IMR-90 (cell line): Measurements from ENCODE around the gene GNL2. TPM values are rescaled to one million over a fixed set of nuclear protein-coding genes. Genes with fewer than 3 reads are reported as not detected.

Source experiments
- ATAC-seq: fragments of 200-7000 bp; cut with Tn5 transposase; 2 replicates; pipeline ENCODE4 v1.9.1; 2020; ENCODE audit warnings: low read depth, mild to moderate bottlenecking, moderate library complexity
- BruUV-seq: library from RNA; stranded (reverse); fragments of 400-500 nt; replicated peaks from 2 replicates; lab custom pipeline; 2021; lab: Mats Ljungman, UMichigan
- CTCF ChIA-PET: fragments of 300-600 bp; formaldehyde crosslinking; extraction: SDS; loops from one replicate; lab custom pipeline; 2021; ENCODE audit warnings: antibody characterized with exemption; lab: Yijun Ruan, JAX
- POLR2A ChIA-PET: fragments of 300-600 bp; sonication (Branson Sonifier 250); formaldehyde crosslinking; loops from one replicate; lab custom pipeline; 2022; ENCODE audit warnings: antibody characterized with exemption; ENCODE audit not compliant: unreplicated experiment; lab: Charles Lee
- DNase-seq: peaks from one replicate; pipeline ENCODE4 v3.0.0; 2013
- H2AFZ ChIP-seq: replicated peaks from 2 replicates; pipeline ENCODE3; 2013; ENCODE audit warnings: low read length, mild to moderate bottlenecking; ENCODE audit not compliant: poor library complexity
- H2AK5ac ChIP-seq: 2 replicates; pipeline ENCODE4 v1.6.1; 2013; ENCODE audit warnings: low read depth, low read length, inconsistent platforms
- H2AK9ac ChIP-seq: replicated peaks from 2 replicates; pipeline ENCODE3; 2013; ENCODE audit warnings: mild to moderate bottlenecking, low read depth, low read length, moderate library complexity; ENCODE audit not compliant: poor library complexity
- H2BK120ac ChIP-seq: 2 replicates; pipeline ENCODE4 v1.6.1; 2013; ENCODE audit warnings: low read depth, low read length, inconsistent platforms
- H2BK15ac ChIP-seq: 3 replicates; pipeline ENCODE4 v1.6.1; 2013; ENCODE audit warnings: low read depth, low read length, inconsistent platforms
- H2BK20ac ChIP-seq: 2 replicates; pipeline ENCODE4 v1.6.1; 2013; ENCODE audit warnings: low read depth, mild to moderate bottlenecking, inconsistent platforms, low read length, moderate library complexity
- H2BK5ac ChIP-seq: 2 replicates; pipeline ENCODE4 v1.6.1; 2013; ENCODE audit warnings: mild to moderate bottlenecking, low read depth, low read length, inconsistent platforms; ENCODE audit not compliant: poor library complexity, severe bottlenecking
- H3K14ac ChIP-seq: replicated peaks from 2 replicates; pipeline ENCODE4 v1.6.1; 2013; ENCODE audit warnings: low read depth, low read length, inconsistent platforms
- H3K18ac ChIP-seq: 2 replicates; pipeline ENCODE4 v1.6.1; 2013; ENCODE audit warnings: low read depth, low read length, control low read depth
- H3K23ac ChIP-seq: 2 replicates; pipeline ENCODE4 v1.6.1; 2013; ENCODE audit warnings: low read depth, low read length, inconsistent platforms
- H3K27ac ChIP-seq: 2 replicates; pipeline ENCODE4 v1.5.1; 2013; ENCODE audit warnings: mild to moderate bottlenecking, control low read depth, low read length; ENCODE audit not compliant: insufficient read depth
- H3K27me3 ChIP-seq: 2 replicates; pipeline ENCODE4 v1.6.1; 2013; ENCODE audit warnings: low read length; ENCODE audit not compliant: control insufficient read depth, insufficient read depth
- H3K36me3 ChIP-seq: 2 replicates; pipeline ENCODE4 v1.6.1; 2013; ENCODE audit warnings: low read length, mixed read lengths; ENCODE audit not compliant: control insufficient read depth, insufficient read depth
- H3K4ac ChIP-seq: 2 replicates; pipeline ENCODE4 v1.6.1; 2013; ENCODE audit warnings: low read depth, low read length, inconsistent platforms
- H3K4me1 ChIP-seq: 2 replicates; pipeline ENCODE4 v1.6.1; 2013; ENCODE audit warnings: low read length, mixed read lengths; ENCODE audit not compliant: control insufficient read depth, insufficient read depth
- H3K4me2 ChIP-seq: 2 replicates; pipeline ENCODE4 v1.6.1; 2013; ENCODE audit warnings: low read depth, mild to moderate bottlenecking, control low read depth, low read length, moderate library complexity
- H3K4me3 ChIP-seq: 2 replicates; pipeline ENCODE4 v1.5.1; 2013; ENCODE audit warnings: low read depth, mild to moderate bottlenecking, control low read depth, low read length, moderate library complexity; ENCODE audit not compliant: insufficient read depth
- H3K56ac ChIP-seq: 2 replicates; pipeline ENCODE4 v1.6.1; 2013; ENCODE audit warnings: low read length, inconsistent platforms; ENCODE audit not compliant: insufficient read depth; ENCODE audit errors: extremely low read depth
- H3K79me1 ChIP-seq, 2 experiments: 2 replicates each; pipeline ENCODE4 v1.6.1; 2013; ENCODE audit warnings: low read length in 2 of 2, inconsistent platforms in 1 of 2, low read depth in 1 of 2
- H3K9ac ChIP-seq: 2 replicates; pipeline ENCODE4 v1.6.1; 2013; ENCODE audit warnings: low read depth, low read length, control low read depth
- H3K9me1 ChIP-seq: 2 replicates; pipeline ENCODE4 v1.6.1; 2013; ENCODE audit warnings: low read length, inconsistent platforms; ENCODE audit not compliant: insufficient read depth
- H3K9me3 ChIP-seq: 2 replicates; pipeline ENCODE4 v1.6.1; 2013; ENCODE audit warnings: low read length; ENCODE audit not compliant: control insufficient read depth, insufficient read depth
- H4K20me1 ChIP-seq: 2 replicates; pipeline ENCODE4 v1.6.1; 2013; ENCODE audit warnings: low read length, inconsistent platforms; ENCODE audit not compliant: insufficient read depth
- H4K5ac ChIP-seq: 2 replicates; pipeline ENCODE4 v1.6.1; 2013; ENCODE audit warnings: mild to moderate bottlenecking, low read depth, low read length, control low read depth
- H4K8ac ChIP-seq, 2 experiments: 2 replicates each; pipeline ENCODE4 v1.6.1; 2013; ENCODE audit warnings: low read depth in 2 of 2, low read length in 2 of 2, control low read depth in 1 of 2, inconsistent platforms in 1 of 2
- H4K91ac ChIP-seq: 2 replicates; pipeline ENCODE4 v1.6.1; 2013; ENCODE audit warnings: low read depth, low read length, inconsistent platforms; ENCODE audit not compliant: insufficient read depth
- CEBPB ChIP-seq: IDR thresholded peaks from 2 replicates; pipeline ENCODE4 v1.6.1; 2012; ENCODE audit warnings: low read depth, low read length, improper control_type of control experiment
- CHD1 ChIP-seq: IDR thresholded peaks from 2 replicates; pipeline ENCODE4 v1.6.1; 2012; ENCODE audit warnings: low read depth, low read length, improper control_type of control experiment
- ELK1 ChIP-seq: fragments of 150-350 bp; IDR thresholded peaks from 2 replicates; pipeline ENCODE4 v1.6.1; 2016; ENCODE audit warnings: low read depth, mild to moderate bottlenecking, low read length, moderate library complexity, borderline replicate concordance
- FOS ChIP-seq: fragments of 150-350 bp; IDR thresholded peaks from 2 replicates; pipeline ENCODE4 v1.6.1; 2016; ENCODE audit warnings: low read depth, low read length
- MAFK ChIP-seq: IDR thresholded peaks from 2 replicates; pipeline ENCODE4 v1.6.1; 2012; ENCODE audit warnings: low read depth, low read length, improper control_type of control experiment
- MAZ ChIP-seq: IDR thresholded peaks from 2 replicates; pipeline ENCODE4 v1.6.1; 2012; ENCODE audit warnings: low read depth, mild to moderate bottlenecking, low read length, improper control_type of control experiment, moderate library complexity, borderline replicate concordance
- MXI1 ChIP-seq: IDR thresholded peaks from 2 replicates; pipeline ENCODE4 v1.6.1; 2012; ENCODE audit warnings: low read depth, mild to moderate bottlenecking, low read length, moderate library complexity, borderline replicate concordance
- NFE2L2 ChIP-seq: fragments of 150-350 bp; IDR thresholded peaks from 2 replicates; pipeline ENCODE4 v1.6.1; 2016; ENCODE audit warnings: low read depth, mild to moderate bottlenecking, low read length
- POLR2A ChIP-seq: IDR thresholded peaks from 2 replicates; pipeline ENCODE4 v1.6.1; 2012; ENCODE audit warnings: mild to moderate bottlenecking, low read depth, low read length
- RCOR1 ChIP-seq: IDR thresholded peaks from 2 replicates; pipeline ENCODE4 v1.6.1; 2012; ENCODE audit warnings: mild to moderate bottlenecking, low read length, improper control_type of control experiment; ENCODE audit not compliant: insufficient replicate concordance
- RFX5 ChIP-seq: IDR thresholded peaks from 2 replicates; pipeline ENCODE4 v1.8.0; 2012; ENCODE audit warnings: low read depth, mild to moderate bottlenecking, low read length, moderate library complexity
- SMC3 ChIP-seq: fragments of 150-350 bp; IDR thresholded peaks from 2 replicates; pipeline ENCODE4 v1.6.1; 2016; ENCODE audit warnings: low read depth, mild to moderate bottlenecking, antibody characterized with exemption, low read length, moderate library complexity
- WGBS, 2 experiments: methylation state at CpG; one replicate each; pipeline versions ENCODE4 v1.1.5 to v1.1.7; 2013; ENCODE audit warnings: missing lambda C conversion rate in 2 of 2; ENCODE audit not compliant: insufficient read length in 1 of 2; ENCODE audit errors: extremely low coverage in 2 of 2; 5-methylcytosine and 5-hydroxymethylcytosine counted together
- dilution Hi-C: fragments of 300-500 bp; cut with HindIII; formaldehyde crosslinking; loops from one replicate; pipeline ENCODE4 v1.14.3; 2018; ENCODE audit warnings: low sequenced_read_pairs; ENCODE audit not compliant: unreplicated experiment
- in situ Hi-C: fragments of 300-500 bp; cut with MboI; formaldehyde crosslinking; loops from 3 replicates; pipeline ENCODE4 v1.14.3; 2019; ENCODE audit warnings: low sequenced_read_pairs, inconsistent platforms, mixed read lengths
- intact Hi-C: fragments of 100-400 bp; cut with micrococcal nuclease; formaldehyde crosslinking; loops from 2 replicates; pipeline ENCODE4 v1.10.0; 2022
- polyA plus RNA-seq, 3 experiments: library from polyadenylated mRNA; depleted of rRNA; stranded (reverse); fragments of >200 nt; gene quantifications; 2 replicates each; pipeline ENCODE4 v1.2.3, GENCODE V29; 2012; ENCODE audit warnings: low replicate concordance in 1 of 3
- total RNA-seq: library from RNA; depleted of rRNA; stranded (reverse); fragments of >200 nt; gene quantifications from 2 replicates; pipeline ENCODE4 v1.2.3, GENCODE V29; 2012
- TF ChIP-seq, protein P1 (sequence below): fragments of 150-350 bp; IDR thresholded peaks from 2 replicates; pipeline ENCODE4 v1.6.1; 2017; ENCODE audit warnings: mild to moderate bottlenecking, antibody characterized with exemption, low read length, low read depth

GNL2 gene
- total and polyA plus RNA-seq, 2 of the 4 experiments (the other 2 are of a cell fraction): 42.9 to 77.4 TPM

- ChIA-PET POLR2A (no interaction called here), CTCF (interaction anchor here (0.6 kb wide), 1 partner anchor 43 kb away, joined by 3 read pairs; no protein-coding TSS in a partner anchor)
- no peaks in the 10 kb centered on the region for H3K9me3 ChIP-seq
- no peak overlapping the region for H4K5ac ChIP-seq
- H4K20me1 ChIP-seq: no peaks in the 10 kb centered on the region
- peaks cover 3% of the 10 kb centered on the region; the same call in 1 of the 2 replicates for H3K4me1 ChIP-seq
- no peak overlapping the region for H4K8ac ChIP-seq
- no peaks in the 10 kb centered on the region for H3K9me1 ChIP-seq
- TF ChIP-seq POLR2A: no peak
- TF ChIP-seq SMC3: no peak
- no peak for TF ChIP-seq ELK1
- TF ChIP-seq, protein P1, sequence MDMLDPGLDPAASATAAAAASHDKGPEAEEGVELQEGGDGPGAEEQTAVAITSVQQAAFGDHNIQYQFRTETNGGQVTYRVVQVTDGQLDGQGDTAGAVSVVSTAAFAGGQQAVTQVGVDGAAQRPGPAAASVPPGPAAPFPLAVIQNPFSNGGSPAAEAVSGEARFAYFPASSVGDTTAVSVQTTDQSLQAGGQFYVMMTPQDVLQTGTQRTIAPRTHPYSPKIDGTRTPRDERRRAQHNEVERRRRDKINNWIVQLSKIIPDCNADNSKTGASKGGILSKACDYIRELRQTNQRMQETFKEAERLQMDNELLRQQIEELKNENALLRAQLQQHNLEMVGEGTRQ: no peak
- TF ChIP-seq MAZ: no peak
- TF ChIP-seq CHD1: no peak
- no peak for TF ChIP-seq MXI1
- TF ChIP-seq CEBPB: no peak
- TF ChIP-seq FOS: no peak
- no peak for TF ChIP-seq MAFK
- no peak for TF ChIP-seq NFE2L2
- no peak for TF ChIP-seq RCOR1
- TF ChIP-seq RFX5: no peak
- no peak overlapping the region for H2BK20ac ChIP-seq
- no peak overlapping the region for H3K4me3 ChIP-seq
- H3K4me2 ChIP-seq: no peak overlapping the region
- H3K27me3 ChIP-seq: peaks cover 44% of the 10 kb centered on the region
- no peak overlapping the region for H3K23ac ChIP-seq
- no peak overlapping the region for H2BK120ac ChIP-seq
- H3K36me3 ChIP-seq: no peaks in the 10 kb centered on the region
- no peak overlapping the region for H3K4ac ChIP-seq
- no peak overlapping the region for H3K27ac ChIP-seq
- intact Hi-C loops (loop anchor here (10.0 kb wide), 1 partner anchor 195 kb away; the partner anchor contains the start of genes C1orf122 and YRDC), dilution Hi-C loops (no loop called here), in situ Hi-C loops (loop anchor here (5.0 to 25.0 kb wide), 2 partner anchors 62 to 1202 kb away; no protein-coding TSS in a partner anchor)
- DNase-seq: no peak
- no TSS peak for BruUV-seq
- H4K91ac ChIP-seq: no peak overlapping the region
- no CpG with 5 or more reads among the region's 2 CpGs for WGBS, 2 experiments
- H2BK5ac ChIP-seq: no peak overlapping the region
- H2BK15ac ChIP-seq: no peak overlapping the region
- H3K79me1 ChIP-seq: no peaks in the 10 kb centered on the region
- H3K56ac ChIP-seq: no peak overlapping the region
- H2AK9ac ChIP-seq: no peak overlapping the region
- H2AK5ac ChIP-seq: no peak overlapping the region
- H3K14ac ChIP-seq: no peak overlapping the region
- H2AFZ ChIP-seq: no peak overlapping the region
- no peak for ATAC-seq
- no peak overlapping the region for H3K9ac ChIP-seq
- no peak overlapping the region for H3K18ac ChIP-seq
Observed at GRCh38 chr1:37609994-37610393, 14.3 kb upstream of the GNL2 start.
